Lower leg skin (tissue), 4 donors: ENCODE results near the gene CBX4. TPM values are rescaled to one million over a fixed set of nuclear protein-coding genes. Genes with fewer than 3 reads are reported as not detected.

ENCODE experiments used
- DNase-seq, 2 donors: peaks; one replicate each; pipeline ENCODE4 v3.0.0-alpha.2; 2019; ENCODE audit warnings: low spot score in 2 of 2
- H3K4me3 ChIP-seq: fragments of 200-600 bp; sonication (generic); 2 replicates; pipeline ENCODE4 v1.5.1; 2017; ENCODE audit warnings: mild to moderate bottlenecking, low read depth; ENCODE audit not compliant: poor library complexity, severe bottlenecking
- POLR2A ChIP-seq, 2 donors: fragments of 450-650 bp; IDR thresholded peaks; one replicate each; pipeline ENCODE4 v1.6.1; 2016 to 2017; ENCODE audit warnings: antibody characterized with exemption in 2 of 2, mild to moderate bottlenecking in 1 of 2, moderate library complexity in 1 of 2
- WGBS, 2 donors: methylation state at CpG; one replicate each; pipeline ENCODE4 v1.1.5; 2018; 5-methylcytosine and 5-hydroxymethylcytosine counted together
- intact Hi-C: fragments of 100-400 bp; cut with DNase I; formaldehyde crosslinking; loops from one replicate; pipeline ENCODE4 v1.15.0; 2023; ENCODE audit warnings: low total_unique reads
- total RNA-seq, 4 donors: library from RNA; depleted of rRNA; stranded (reverse); fragments of >200 nt; gene quantifications; one replicate each; pipeline ENCODE4 v1.1.0, GENCODE V29; 2016
- TF ChIP-seq, protein P1 (sequence below), 3 donors: fragments of 450-650 bp; IDR thresholded peaks; one replicate each; pipeline ENCODE4 v1.5.1; 2016; ENCODE audit warnings: antibody characterized with exemption in 3 of 3, mild to moderate bottlenecking in 3 of 3, moderate library complexity in 2 of 3

CBX4 gene
- 10 to 100 TPM; 30.2 to 35.6 (median 32.2) TPM for total RNA-seq

DNA sequence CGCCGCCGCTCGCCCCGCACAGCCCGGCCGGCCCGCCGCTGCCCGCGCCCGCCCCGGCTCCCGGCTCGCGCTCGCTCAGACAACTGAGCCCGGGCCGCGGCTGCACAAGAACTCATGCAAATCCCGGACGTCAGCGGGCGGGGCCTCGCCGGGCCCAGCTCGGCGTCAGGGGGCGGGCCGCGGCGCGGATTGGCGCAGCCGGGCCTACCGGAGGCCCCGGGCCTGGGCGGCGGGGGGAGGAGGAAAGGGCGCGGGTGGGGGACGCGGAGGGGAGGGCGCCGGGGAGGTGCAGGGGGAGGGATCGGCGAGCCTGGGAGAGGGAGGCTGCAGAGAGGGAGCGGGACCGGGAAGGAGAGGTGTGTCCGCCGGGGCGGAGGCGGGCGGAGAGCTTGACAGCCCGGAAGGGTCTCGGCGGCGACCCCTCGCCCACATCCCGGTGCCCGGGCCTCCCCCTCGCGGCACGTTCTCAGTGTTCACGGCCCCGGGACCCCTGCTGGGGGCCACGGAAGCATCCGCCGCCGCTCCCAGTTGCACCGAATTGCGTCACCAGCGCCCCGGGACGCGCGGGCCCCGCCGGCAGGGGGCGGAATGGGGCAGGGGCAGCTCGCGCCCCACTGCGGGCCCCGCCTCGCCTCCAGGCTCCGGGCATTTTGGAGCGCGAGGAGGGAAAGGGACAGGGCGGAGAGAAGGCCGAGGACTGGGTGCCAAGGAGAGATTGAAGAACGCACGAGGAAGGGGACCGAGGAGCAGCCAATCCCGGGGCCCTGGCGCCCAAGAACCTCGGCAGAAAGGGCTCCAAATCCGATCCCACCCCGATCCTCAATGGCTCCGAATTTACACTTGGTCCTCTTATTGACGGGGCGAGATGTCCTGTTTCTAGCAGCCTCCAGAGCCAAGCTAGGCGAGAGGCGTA lies at the start of gene CBX4:
Gene CBX4 (minus strand): TSS at position 85 of the 913 bp plus-strand sequence. CDS start 189 bp downstream, outside the sequence.
- WGBS, 2 donors: 2% methylated on average over 50 to 99 of the region's 103 CpGs
- TF ChIP-seq POLR2A (IDR thresholded peaks at IDR 0.05): no peak
- TF ChIP-seq, protein P1, sequence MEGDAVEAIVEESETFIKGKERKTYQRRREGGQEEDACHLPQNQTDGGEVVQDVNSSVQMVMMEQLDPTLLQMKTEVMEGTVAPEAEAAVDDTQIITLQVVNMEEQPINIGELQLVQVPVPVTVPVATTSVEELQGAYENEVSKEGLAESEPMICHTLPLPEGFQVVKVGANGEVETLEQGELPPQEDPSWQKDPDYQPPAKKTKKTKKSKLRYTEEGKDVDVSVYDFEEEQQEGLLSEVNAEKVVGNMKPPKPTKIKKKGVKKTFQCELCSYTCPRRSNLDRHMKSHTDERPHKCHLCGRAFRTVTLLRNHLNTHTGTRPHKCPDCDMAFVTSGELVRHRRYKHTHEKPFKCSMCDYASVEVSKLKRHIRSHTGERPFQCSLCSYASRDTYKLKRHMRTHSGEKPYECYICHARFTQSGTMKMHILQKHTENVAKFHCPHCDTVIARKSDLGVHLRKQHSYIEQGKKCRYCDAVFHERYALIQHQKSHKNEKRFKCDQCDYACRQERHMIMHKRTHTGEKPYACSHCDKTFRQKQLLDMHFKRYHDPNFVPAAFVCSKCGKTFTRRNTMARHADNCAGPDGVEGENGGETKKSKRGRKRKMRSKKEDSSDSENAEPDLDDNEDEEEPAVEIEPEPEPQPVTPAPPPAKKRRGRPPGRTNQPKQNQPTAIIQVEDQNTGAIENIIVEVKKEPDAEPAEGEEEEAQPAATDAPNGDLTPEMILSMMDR (IDR thresholded peaks at IDR 0.05): peak in 1 of 3 donors; percentile 43
- intact Hi-C loops: no loop called here

DNA sequence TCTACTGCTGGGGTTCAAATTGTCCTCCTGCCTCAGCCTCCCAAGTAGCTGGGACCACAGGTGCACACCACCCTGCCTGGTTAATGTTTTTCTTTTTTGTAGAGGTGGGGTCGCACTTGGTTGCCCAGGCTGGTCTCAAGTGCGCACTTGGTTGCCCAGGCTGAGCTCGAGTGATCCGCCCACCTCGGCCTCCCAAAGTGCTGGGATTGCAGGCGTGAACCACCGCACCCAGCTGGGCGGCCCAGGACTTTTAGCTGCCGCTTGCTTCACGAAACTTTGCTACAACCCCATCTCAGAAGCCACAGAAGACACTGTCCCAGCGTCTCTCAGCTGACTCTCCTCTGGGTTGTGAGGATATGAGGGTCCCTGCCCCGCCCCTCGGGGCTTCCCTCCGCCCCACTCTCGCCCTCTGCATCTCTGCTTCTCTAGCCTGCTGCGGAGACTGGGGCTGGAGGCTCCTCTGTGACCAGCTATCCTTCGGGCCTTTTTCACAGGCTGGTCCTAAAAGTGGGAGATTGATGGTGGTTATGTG lies 48.8 kb upstream of the CBX4 start:
- intact Hi-C loops: no loop called here
- no peak for DNase-seq
- TF ChIP-seq, protein P1 (IDR thresholded peaks at IDR 0.05): no peak
- TF ChIP-seq POLR2A (IDR thresholded peaks at IDR 0.05): no peak
- WGBS, 2 donors: 85 to 96% methylated on average over 17 of the region's 17 CpGs
- H3K4me3 ChIP-seq: no peak overlapping the region

More for the DNA sequence above, at the start of gene CBX4:
- peak; percentile 93 to 99 for DNase-seq
- H3K4me3 ChIP-seq: peak within 1 kb of the TSS; percentile 49

DNA sequence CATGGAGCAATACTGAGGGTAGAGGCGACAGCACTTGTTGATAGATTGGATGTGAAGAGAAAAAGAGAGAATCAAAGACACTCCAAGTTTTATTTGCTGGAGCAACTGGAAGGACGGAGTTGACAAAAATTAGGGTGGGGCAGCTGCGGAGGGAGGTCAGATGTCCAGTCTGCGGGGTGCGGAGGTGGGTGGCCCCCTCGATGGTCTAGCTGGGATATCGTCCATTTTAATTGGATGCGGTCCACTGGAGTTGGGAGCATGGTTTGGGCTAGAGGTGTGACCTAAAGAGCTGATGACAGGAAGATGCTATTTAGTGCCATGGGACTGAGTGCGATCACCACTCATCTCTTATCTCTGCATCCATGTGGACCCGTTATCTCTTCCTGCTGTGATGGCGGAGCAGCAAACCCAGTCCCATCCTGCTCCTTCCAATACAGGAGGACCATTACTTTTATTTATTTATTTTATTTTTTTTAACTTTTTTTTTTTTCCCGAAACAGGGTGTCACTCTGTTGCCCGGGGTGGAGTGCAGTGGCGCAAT lies 48.3 kb upstream of the CBX4 start:
- no peak for DNase-seq
- intact Hi-C loops: no loop called here
- 86 to 88% methylated on average over 14 of the region's 14 CpGs for WGBS, 2 donors
- TF ChIP-seq, protein P1 (IDR thresholded peaks at IDR 0.05): no peak
- TF ChIP-seq POLR2A (IDR thresholded peaks at IDR 0.05): no peak
- H3K4me3 ChIP-seq: no peak overlapping the region

DNA sequence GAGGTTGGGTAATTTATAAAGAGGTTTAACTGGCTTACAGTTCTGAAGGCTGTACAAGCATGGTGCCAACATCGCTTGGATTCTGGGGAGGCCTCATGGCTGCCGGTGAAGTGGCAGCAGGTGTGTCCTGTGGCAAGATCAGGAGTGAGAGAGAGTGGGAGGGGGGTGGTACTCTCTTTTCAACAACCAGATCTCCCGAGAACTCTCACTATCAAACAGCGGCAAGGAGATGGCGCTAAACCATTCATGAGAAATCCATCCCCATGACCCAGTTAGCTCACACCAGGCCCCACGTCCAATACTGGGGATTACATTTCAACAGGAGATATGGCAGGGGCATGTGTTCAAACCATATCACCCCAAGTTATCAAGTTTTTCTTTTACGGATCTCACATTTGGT lies 44.0 kb upstream of the CBX4 start:
- TF ChIP-seq, protein P1 (IDR thresholded peaks at IDR 0.05): no peak
- TF ChIP-seq POLR2A (IDR thresholded peaks at IDR 0.05): no peak
- no peak for DNase-seq
- 77 to 78% methylated on average over 7 of the region's 7 CpGs for WGBS, 2 donors
- H3K4me3 ChIP-seq: no peak overlapping the region
- intact Hi-C loops: no loop called here

DNA sequence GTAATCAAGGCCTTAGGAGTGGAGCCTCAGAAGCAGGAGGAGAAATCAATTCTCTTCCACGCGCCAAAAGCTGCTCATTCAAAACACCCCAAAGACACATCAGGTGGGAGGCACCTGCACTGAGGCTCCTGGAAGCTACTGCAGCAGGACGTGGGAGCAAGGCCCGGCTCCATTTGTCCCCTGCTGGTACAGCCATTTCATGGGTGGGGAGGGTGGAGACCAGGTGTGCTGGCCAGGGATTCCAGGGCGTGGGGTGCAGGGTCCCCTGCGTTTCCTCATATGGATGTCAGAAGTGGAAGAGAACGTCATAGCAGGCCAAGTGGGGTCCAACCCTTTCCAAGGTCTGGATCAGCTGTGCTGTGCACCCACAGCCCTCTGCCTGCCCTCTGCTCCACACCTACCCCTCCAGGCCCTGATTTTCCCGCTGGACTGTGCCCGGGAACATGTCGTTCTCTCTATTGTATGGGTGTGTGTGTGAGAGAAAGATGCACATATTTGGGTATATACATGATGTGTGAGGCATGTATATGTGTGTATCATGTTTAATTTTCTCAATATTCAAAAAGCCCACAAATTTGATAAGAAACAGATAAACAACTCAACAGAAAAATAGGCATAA lies 39.2 kb upstream of the CBX4 start:
- TF ChIP-seq, protein P1 (IDR thresholded peaks at IDR 0.05): no peak
- TF ChIP-seq POLR2A (IDR thresholded peaks at IDR 0.05): no peak
- H3K4me3 ChIP-seq: no peak overlapping the region
- intact Hi-C loops: no loop called here
- no peak for DNase-seq
- 73 to 83% methylated on average over 10 of the region's 10 CpGs for WGBS, 2 donors
